ENCODE results near the gene TMEM117. TPM values are rescaled to one million over a fixed set of nuclear protein-coding genes. Genes with fewer than 3 reads are reported as not detected.

TMEM117 gene
- 6.0 TPM for polyA plus RNA-seq (2013, experiment 1 of 2; ENCODE audit: insufficient read length)
- polyA plus RNA-seq (2013, experiment 2 of 2; ENCODE audit: insufficient read length) = 7.1 TPM

- DNase-seq = peak; percentile 63
Measured at GRCh38 chr12:43835656-43836474, at the start of gene TMEM117. Gene TMEM117 (plus strand): TSS chr12:43836081.

GRCh38 chr12:43786899-43787693 is 48.8 kb upstream of the TMEM117 start:
- no peak for DNase-seq

- peak; percentile 57 for DNase-seq
Measured at GRCh38 chr12:43789941-43790340, 45.9 kb upstream of the TMEM117 start.

- no peak for DNase-seq
Measured at GRCh38 chr12:43795716-43796280, 40.1 kb upstream of the TMEM117 start.

- no peak for DNase-seq
Measured at GRCh38 chr12:43797561-43798217, 38.2 kb upstream of the TMEM117 start.

GRCh38 chr12:43805149-43805859 is 30.6 kb upstream of the TMEM117 start:
- peak; percentile 3 for DNase-seq

- peak; percentile 87 for DNase-seq
Measured at GRCh38 chr12:43805860-43806736, 29.8 kb upstream of the TMEM117 start, which contains the start of gene TWF1. Gene TWF1 (minus strand): TSS chr12:43806317. CDS start chr12:43806245, 72 bp downstream.

GRCh38 chr12:43806737-43807072 is 29.2 kb upstream of the TMEM117 start:
- no peak for DNase-seq

GRCh38 chr12:43807386-43807785 is 28.5 kb upstream of the TMEM117 start:
- DNase-seq = no peak

GRCh38 chr12:43812057-43812456 is 23.8 kb upstream of the TMEM117 start:
- DNase-seq = no peak

- no peak for DNase-seq
Measured at GRCh38 chr12:43812926-43813325, 23.0 kb upstream of the TMEM117 start.

- DNase-seq = no peak
Measured at GRCh38 chr12:43815416-43815815, 20.5 kb upstream of the TMEM117 start.

- no peak for DNase-seq
Measured at GRCh38 chr12:43816168-43816567, 19.7 kb upstream of the TMEM117 start.

GRCh38 chr12:43824207-43824775 is 11.6 kb upstream of the TMEM117 start:
- DNase-seq = no peak

GRCh38 chr12:43826681-43827080 is 9.2 kb upstream of the TMEM117 start:
- DNase-seq = no peak

GRCh38 chr12:43827093-43827492 is 8.8 kb upstream of the TMEM117 start:
- DNase-seq = no peak

GRCh38 chr12:43832463-43833168 is 3.3 kb upstream of the TMEM117 start:
- DNase-seq = no peak

- DNase-seq = no peak
Measured at GRCh38 chr12:43835264-43835655, 621 bp upstream of the TMEM117 start.

- DNase-seq = peak; percentile 26
Measured at GRCh38 chr12:43836475-43836989, 651 bp downstream of the TMEM117 start.

GRCh38 chr12:43840338-43840737 is 4.5 kb downstream of the TMEM117 start:
- DNase-seq = no peak
